CD4-positive, alpha-beta T cell treated with Interleukin-6 at 100 ng/mL for 8 hours (primary cell): ENCODE data around the gene GRAMD1A.
A peak's percentile ranks its signal among the peaks of the same experiment; 100 is the strongest.
"Not testable (repeated sequence)": the region's sequence is repeated elsewhere in the genome, so short reads cannot be mapped to it uniquely, and the experiment has no call there.

ENCODE experiments used
- DNase-seq: peaks from one replicate; pipeline ENCODE4 v3.0.0-alpha.2; 2020; ENCODE audit warnings: mixed read lengths, low spot score

GRAMD1A gene

GRCh38 chr19:35021016-35021415 is 20.9 kb downstream of the GRAMD1A start:
- DNase-seq, result no peak

GRCh38 chr19:35021596-35021995 is 21.5 kb downstream of the GRAMD1A start:
- DNase-seq, result no peak

- DNase-seq, result no peak
Measured at GRCh38 chr19:35022460-35022859, 22.3 kb downstream of the GRAMD1A start.

GRCh38 chr19:35023428-35023827 is 23.3 kb downstream of the GRAMD1A start:
- no peak for DNase-seq

- no peak for DNase-seq
Measured at GRCh38 chr19:35024095-35024494, 24.0 kb downstream of the GRAMD1A start.

GRCh38 chr19:35025969-35026368 is 25.8 kb downstream of the GRAMD1A start:
- DNase-seq, result no peak

GRCh38 chr19:35026418-35026817 is 26.3 kb downstream of the GRAMD1A start:
- DNase-seq, result no peak

GRCh38 chr19:35027009-35027408 is 26.9 kb downstream of the GRAMD1A start:
- DNase-seq, result no peak

GRCh38 chr19:35027851-35028599 is 27.9 kb downstream of the GRAMD1A start:
- no peak for DNase-seq

GRCh38 chr19:35028600-35028885 is 28.4 kb downstream of the GRAMD1A start:
- DNase-seq, result not testable (repeated sequence)

GRCh38 chr19:35029275-35029736 is 29.2 kb downstream of the GRAMD1A start:
- DNase-seq, result not testable (repeated sequence)

- DNase-seq, result no peak
Measured at GRCh38 chr19:35029737-35030256, 29.7 kb downstream of the GRAMD1A start.

- peak; percentile 45 for DNase-seq
Measured at GRCh38 chr19:35030257-35031071, 30.3 kb downstream of the GRAMD1A start, which contains the start of gene SCN1B. Gene SCN1B (plus strand): TSS chr19:35030470. CDS start chr19:35030821, 351 bp downstream.

GRCh38 chr19:35031072-35031881 is 31.2 kb downstream of the GRAMD1A start:
- no peak for DNase-seq

- no peak for DNase-seq
Measured at GRCh38 chr19:35032356-35032865, 32.3 kb downstream of the GRAMD1A start.

- no peak for DNase-seq
Measured at GRCh38 chr19:35033067-35034004, 33.2 kb downstream of the GRAMD1A start.

- DNase-seq, result no peak
Measured at GRCh38 chr19:35034005-35034502, 33.9 kb downstream of the GRAMD1A start.

- DNase-seq, result no peak
Measured at GRCh38 chr19:35034588-35035382, 34.7 kb downstream of the GRAMD1A start.

GRCh38 chr19:35037716-35038622 is 37.8 kb downstream of the GRAMD1A start:
- no peak for DNase-seq
